Stimulated activated CD4-positive, alpha-beta T cell treated with anti-CD3 and anti-CD28 coated beads, TNF-alpha, amount 100 ng/mL, for 1 hour (primary cell): Measurements from ENCODE around the gene NEK5.
"Not testable (repeated sequence)": the region's sequence is repeated elsewhere in the genome, so short reads cannot be mapped to it uniquely, and the experiment has no call there.

Experiments
- DNase-seq, 3 donors: peaks; one replicate each; pipeline ENCODE4 v3.0.0-alpha.2; 2020; ENCODE audit warnings: low read depth in 3 of 3, low spot score in 1 of 3

The NEK5 gene

GRCh38 chr13:52137489-52137888, 8.6 kb upstream of the NEK5 start:
- DNase-seq = no peak

- DNase-seq = no peak
Measured at GRCh38 chr13:52136763-52137162, 7.9 kb upstream of the NEK5 start.

GRCh38 chr13:52130641-52131040, 1.8 kb upstream of the NEK5 start:
- no peak for DNase-seq

GRCh38 chr13:52127783-52128702, 830 bp downstream of the NEK5 start:
- DNase-seq = peak in 1 of 3 donors; percentile 29

- DNase-seq = no peak
Measured at GRCh38 chr13:52127378-52127777, 1.5 kb downstream of the NEK5 start.

- no peak for DNase-seq
Measured at GRCh38 chr13:52125547-52125946, 3.3 kb downstream of the NEK5 start.

- no peak for DNase-seq
Measured at GRCh38 chr13:52118595-52118994, 10.3 kb downstream of the NEK5 start.

- no peak for DNase-seq
Measured at GRCh38 chr13:52118095-52118494, 10.8 kb downstream of the NEK5 start.

- no peak for DNase-seq
Measured at GRCh38 chr13:52112591-52112990, 16.3 kb downstream of the NEK5 start.

GRCh38 chr13:52109116-52109670, 19.7 kb downstream of the NEK5 start:
- no peak for DNase-seq

GRCh38 chr13:52105841-52106240, 23.0 kb downstream of the NEK5 start:
- no peak for DNase-seq

- no peak for DNase-seq
Measured at GRCh38 chr13:52104624-52105023, 24.2 kb downstream of the NEK5 start.

GRCh38 chr13:52103386-52103785, 25.5 kb downstream of the NEK5 start:
- DNase-seq = no peak

- DNase-seq = not testable (repeated sequence)
Measured at GRCh38 chr13:52102423-52102822, 26.4 kb downstream of the NEK5 start.

GRCh38 chr13:52097197-52097596, 31.7 kb downstream of the NEK5 start:
- DNase-seq = no peak

GRCh38 chr13:52096748-52097147, 32.1 kb downstream of the NEK5 start:
- no peak for DNase-seq

GRCh38 chr13:52096062-52096461, 32.8 kb downstream of the NEK5 start:
- DNase-seq = no peak

- no peak for DNase-seq
Measured at GRCh38 chr13:52092087-52092486, 36.8 kb downstream of the NEK5 start.

- no peak for DNase-seq
Measured at GRCh38 chr13:52091473-52091872, 37.4 kb downstream of the NEK5 start.

GRCh38 chr13:52085421-52085820, 43.5 kb downstream of the NEK5 start:
- DNase-seq = no peak

GRCh38 chr13:52084981-52085380, 43.9 kb downstream of the NEK5 start:
- DNase-seq = not testable (repeated sequence)

- DNase-seq = no peak
Measured at GRCh38 chr13:52082601-52083000, 46.3 kb downstream of the NEK5 start.

GRCh38 chr13:52079891-52080290, 49.0 kb downstream of the NEK5 start:
- DNase-seq = not testable (repeated sequence)
